Breast epithelium (tissue), 4 donors: ENCODE results near the gene KLRD1. TPM values are rescaled to one million over a fixed set of nuclear protein-coding genes. Genes with fewer than 3 reads are reported as not detected.
"Not testable (repeated sequence)": the region's sequence is repeated elsewhere in the genome, so short reads cannot be mapped to it uniquely, and the experiment has no call there.

Experiments used
- DNase-seq, 2 donors: peaks; one replicate each; pipeline ENCODE4 v3.0.0-alpha.2; 2019; ENCODE audit warnings: low spot score in 2 of 2
- H3K27ac ChIP-seq, 2 donors: fragments of 200-600 bp; sonication (generic) in 1 of 2; one replicate each; pipeline ENCODE4 v1.5.1; 2016 to 2019; ENCODE audit warnings: mild to moderate bottlenecking in 1 of 2
- H3K27me3 ChIP-seq, 2 donors: fragments of 200-600 bp; sonication (generic) in 1 of 2; one replicate each; pipeline versions ENCODE4 v1.5.1 to v1.6.0; 2017 to 2019; ENCODE audit warnings: control low read depth in 1 of 2, mild to moderate bottlenecking in 1 of 2
- H3K36me3 ChIP-seq: fragments of 200-600 bp; one replicate; pipeline ENCODE4 v1.5.1; 2019
- H3K4me1 ChIP-seq, 2 donors: fragments of 200-600 bp; sonication (generic); one replicate each; pipeline ENCODE4 v1.5.1; 2016 to 2019; ENCODE audit warnings: control low read depth in 1 of 2
- H3K4me3 ChIP-seq, 3 donors: fragments of 200-600 bp; sonication (generic); 1 replicate in 2 of 3; 2 replicates in 1 of 3; pipeline ENCODE4 v1.5.1; 2016 to 2019; ENCODE audit warnings: mild to moderate bottlenecking in 3 of 3, moderate library complexity in 2 of 3
- H3K9me3 ChIP-seq, 2 donors: fragments of 200-600 bp; sonication (generic) in 1 of 2; one replicate each; pipeline ENCODE4 v1.5.1; 2016 to 2019; ENCODE audit warnings: control low read depth in 1 of 2
- POLR2A ChIP-seq: fragments of 450-650 bp; IDR thresholded peaks from one replicate; pipeline ENCODE4 v1.6.1; 2016; ENCODE audit warnings: antibody characterized with exemption, mild to moderate bottlenecking, moderate library complexity
- POLR2AphosphoS5 ChIP-seq, 3 donors: sonication (generic); formaldehyde crosslinking; IDR thresholded peaks; one replicate each; pipeline ENCODE4 v1.6.1; 2017; ENCODE audit warnings: antibody characterized with exemption in 3 of 3
- intact Hi-C: fragments of 100-400 bp; cut with DNase I; formaldehyde crosslinking; loops from one replicate; pipeline ENCODE4 v1.15.1; 2023; ENCODE audit warnings: low total_unique reads
- total RNA-seq, 3 donors: library from RNA; depleted of rRNA; stranded (reverse); fragments of >200 nt; gene quantifications; one replicate each; pipeline ENCODE4 v1.1.0, GENCODE V29; 2016
- TF ChIP-seq, protein P1 (sequence below), 3 donors: fragments of 450-650 bp; IDR thresholded peaks; one replicate each; pipeline ENCODE4 v1.5.1; 2016 to 2017; ENCODE audit warnings: antibody characterized with exemption in 3 of 3, mild to moderate bottlenecking in 3 of 3, moderate library complexity in 3 of 3

The KLRD1 gene
- total RNA-seq, 3 donors from 2014 or later, result 0.96 to 2.5 (median 2.3) TPM

DNA sequence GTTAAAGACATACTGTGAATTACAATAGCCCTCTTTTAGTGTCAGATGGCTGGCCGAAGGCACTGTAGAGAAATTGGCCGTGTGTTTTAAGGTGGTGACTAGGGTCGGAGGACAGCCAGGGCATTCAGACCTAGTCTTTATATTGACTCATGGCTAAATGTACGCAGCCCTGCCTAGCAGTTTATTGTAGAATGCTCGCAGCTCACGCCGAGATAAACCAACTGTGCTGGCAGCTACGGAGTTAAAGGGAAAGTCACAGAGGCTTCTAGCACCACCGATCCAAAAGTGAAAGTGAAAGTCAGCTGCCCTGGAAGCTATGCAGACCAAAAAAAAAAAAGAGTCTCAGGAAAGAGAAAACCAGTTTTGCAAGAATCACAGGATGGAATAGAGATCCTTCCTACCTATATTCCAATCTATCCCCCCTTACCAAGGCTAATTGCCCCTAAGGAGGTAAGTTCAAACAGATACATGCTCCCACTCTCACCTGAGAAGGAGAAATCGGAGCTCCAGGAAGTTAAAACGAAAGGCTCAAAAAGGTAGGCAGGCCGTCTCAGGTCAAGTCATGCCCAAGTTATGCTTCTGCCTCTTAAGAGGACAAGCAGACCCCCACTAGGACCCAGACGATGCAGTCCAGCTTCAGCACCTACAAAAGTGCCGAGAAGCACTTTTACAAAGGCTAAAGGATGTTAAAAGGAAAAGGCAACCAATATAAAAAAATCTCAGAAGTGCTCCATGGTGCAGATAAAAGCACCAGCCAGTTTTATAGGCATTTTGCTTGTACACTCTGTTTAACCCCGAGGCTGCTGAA is 57.3 kb downstream of the KLRD1 start:
- TF ChIP-seq, protein P1, sequence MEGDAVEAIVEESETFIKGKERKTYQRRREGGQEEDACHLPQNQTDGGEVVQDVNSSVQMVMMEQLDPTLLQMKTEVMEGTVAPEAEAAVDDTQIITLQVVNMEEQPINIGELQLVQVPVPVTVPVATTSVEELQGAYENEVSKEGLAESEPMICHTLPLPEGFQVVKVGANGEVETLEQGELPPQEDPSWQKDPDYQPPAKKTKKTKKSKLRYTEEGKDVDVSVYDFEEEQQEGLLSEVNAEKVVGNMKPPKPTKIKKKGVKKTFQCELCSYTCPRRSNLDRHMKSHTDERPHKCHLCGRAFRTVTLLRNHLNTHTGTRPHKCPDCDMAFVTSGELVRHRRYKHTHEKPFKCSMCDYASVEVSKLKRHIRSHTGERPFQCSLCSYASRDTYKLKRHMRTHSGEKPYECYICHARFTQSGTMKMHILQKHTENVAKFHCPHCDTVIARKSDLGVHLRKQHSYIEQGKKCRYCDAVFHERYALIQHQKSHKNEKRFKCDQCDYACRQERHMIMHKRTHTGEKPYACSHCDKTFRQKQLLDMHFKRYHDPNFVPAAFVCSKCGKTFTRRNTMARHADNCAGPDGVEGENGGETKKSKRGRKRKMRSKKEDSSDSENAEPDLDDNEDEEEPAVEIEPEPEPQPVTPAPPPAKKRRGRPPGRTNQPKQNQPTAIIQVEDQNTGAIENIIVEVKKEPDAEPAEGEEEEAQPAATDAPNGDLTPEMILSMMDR (IDR thresholded peaks at IDR 0.05), result no peak
- TF ChIP-seq POLR2AphosphoS5 (IDR thresholded peaks at IDR 0.05), result peak; percentile 0 to 11 (median 3)
- peak in 1 of 2 donors; percentile 60 for DNase-seq
- intact Hi-C loops, result no loop called here
- H3K4me1 ChIP-seq, result peaks cover 0 to 6% of the 10 kb centered on the region in 2 donors
- no peaks in the 10 kb centered on the region for H3K36me3 ChIP-seq
- no peaks in the 10 kb centered on the region for H3K9me3 ChIP-seq
- peak overlapping the region; percentile 60 to 88 (median 68) for H3K4me3 ChIP-seq
- H3K27ac ChIP-seq, result peak overlapping the region; percentile 97
- H3K27me3 ChIP-seq, result no peaks in the 10 kb centered on the region

DNA sequence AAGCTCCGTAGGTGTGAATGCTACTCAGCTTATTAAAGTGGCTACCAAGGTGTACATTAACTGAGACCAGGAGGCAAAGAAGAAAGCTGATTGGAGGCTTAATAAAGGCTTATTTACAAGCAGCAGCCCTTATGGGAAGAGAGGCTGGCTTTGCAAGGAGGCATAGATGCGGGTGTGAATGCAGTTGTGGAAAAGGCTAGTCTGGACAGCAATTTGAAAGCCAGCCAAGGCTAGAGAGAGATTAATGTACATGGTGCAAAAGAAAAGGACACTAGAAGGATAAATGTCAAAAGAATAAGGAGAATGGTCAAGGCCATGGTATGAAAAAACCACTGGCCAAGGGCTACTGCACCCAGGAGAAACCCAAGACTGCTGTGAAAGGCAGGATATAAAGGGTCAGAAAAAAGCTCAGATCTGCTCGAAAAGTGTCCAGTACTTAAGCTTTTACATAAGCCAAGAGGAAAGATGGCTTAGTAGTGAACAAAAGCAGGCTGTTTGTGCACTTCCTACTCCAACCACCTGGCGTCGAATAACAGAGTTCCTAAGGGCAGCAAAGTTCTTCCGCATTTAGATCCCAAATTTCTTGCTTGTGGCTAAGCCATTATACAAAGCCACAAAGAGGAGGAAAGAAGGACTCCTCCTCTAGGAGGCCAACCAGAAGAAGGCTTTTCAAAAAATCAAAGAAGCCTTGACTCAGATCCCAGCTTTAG is 58.2 kb downstream of the KLRD1 start:
- Histone ChIP-seq H3K36me3 (no peaks in the 10 kb centered on the region), H3K27ac (peak overlapping the region; percentile 97), H3K27me3 (no peaks in the 10 kb centered on the region), H3K4me1 (peaks cover 0 to 6% of the 10 kb centered on the region in 2 donors), H3K4me3 (peak overlapping the region; percentile 60 to 88 (median 68)), H3K9me3 (no peaks in the 10 kb centered on the region)
- DNase-seq, result no peak
- TF ChIP-seq, protein P1 (IDR thresholded peaks at IDR 0.05), result no peak
- TF ChIP-seq POLR2A (no peak), POLR2AphosphoS5 (IDR thresholded peaks at IDR 0.05) (no peak)
- intact Hi-C loops, result no loop called here

DNA sequence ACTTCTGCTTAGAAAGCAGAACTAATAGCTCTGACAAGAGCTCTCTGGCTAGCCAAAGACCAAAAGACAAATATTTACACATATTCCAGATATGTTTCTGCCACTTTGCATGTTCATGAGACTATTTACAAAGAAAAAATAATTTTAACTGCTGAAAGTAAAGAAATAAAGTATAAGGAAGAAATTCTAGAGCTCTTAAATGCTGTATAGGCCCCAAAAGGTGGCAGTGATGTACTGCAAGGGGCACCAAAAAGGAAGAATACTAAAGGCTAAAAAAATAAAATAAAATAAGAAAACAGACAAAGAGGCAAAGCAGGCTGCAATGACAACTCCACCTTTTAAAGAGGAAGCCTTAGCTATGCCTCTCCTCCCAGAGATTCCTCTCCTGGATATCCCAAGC is 59.2 kb downstream of the KLRD1 start:
- DNase-seq, result no peak
- Histone ChIP-seq H3K27me3 (no peaks in the 10 kb centered on the region), H3K4me3 (no peak overlapping the region), H3K36me3 (no peaks in the 10 kb centered on the region), H3K9me3 (no peaks in the 10 kb centered on the region), H3K27ac (peak overlapping the region; percentile 97), H3K4me1 (peaks cover 0 to 6% of the 10 kb centered on the region in 2 donors)
- TF ChIP-seq POLR2AphosphoS5 (IDR thresholded peaks at IDR 0.05), result no peak
- TF ChIP-seq, protein P1 (IDR thresholded peaks at IDR 0.05), result peak in 2 of 3 donors; percentile 16 to 23
- no peak for TF ChIP-seq POLR2A
- intact Hi-C loops, result no loop called here

DNA sequence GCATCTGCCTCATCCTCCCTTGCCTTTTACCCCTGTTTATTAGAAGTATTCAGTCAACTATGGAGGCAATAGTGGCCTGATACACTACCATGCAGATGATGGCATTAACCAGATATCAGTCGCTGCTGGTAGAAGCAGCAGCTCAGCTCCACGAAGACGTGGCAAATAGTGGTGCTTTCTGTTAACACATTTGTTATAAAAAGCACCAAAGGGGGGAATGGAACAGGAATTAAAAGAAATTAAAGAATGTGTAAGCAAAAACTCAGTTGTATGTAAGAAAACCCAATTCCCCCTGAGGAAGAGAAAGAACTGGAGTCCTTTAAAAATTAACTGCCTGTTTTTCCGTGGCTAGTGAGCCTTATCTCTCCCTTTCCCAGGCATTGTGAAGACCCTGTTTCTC is 60.0 kb downstream of the KLRD1 start:
- H3K27me3 ChIP-seq, H3K36me3 ChIP-seq, intact Hi-C loops, H3K4me3 ChIP-seq, H3K9me3 ChIP-seq, H3K4me1 ChIP-seq, DNase-seq: not testable (repeated sequence)
- H3K27ac ChIP-seq, result peak overlapping the region in 1 of 2 donors; percentile 36

DNA sequence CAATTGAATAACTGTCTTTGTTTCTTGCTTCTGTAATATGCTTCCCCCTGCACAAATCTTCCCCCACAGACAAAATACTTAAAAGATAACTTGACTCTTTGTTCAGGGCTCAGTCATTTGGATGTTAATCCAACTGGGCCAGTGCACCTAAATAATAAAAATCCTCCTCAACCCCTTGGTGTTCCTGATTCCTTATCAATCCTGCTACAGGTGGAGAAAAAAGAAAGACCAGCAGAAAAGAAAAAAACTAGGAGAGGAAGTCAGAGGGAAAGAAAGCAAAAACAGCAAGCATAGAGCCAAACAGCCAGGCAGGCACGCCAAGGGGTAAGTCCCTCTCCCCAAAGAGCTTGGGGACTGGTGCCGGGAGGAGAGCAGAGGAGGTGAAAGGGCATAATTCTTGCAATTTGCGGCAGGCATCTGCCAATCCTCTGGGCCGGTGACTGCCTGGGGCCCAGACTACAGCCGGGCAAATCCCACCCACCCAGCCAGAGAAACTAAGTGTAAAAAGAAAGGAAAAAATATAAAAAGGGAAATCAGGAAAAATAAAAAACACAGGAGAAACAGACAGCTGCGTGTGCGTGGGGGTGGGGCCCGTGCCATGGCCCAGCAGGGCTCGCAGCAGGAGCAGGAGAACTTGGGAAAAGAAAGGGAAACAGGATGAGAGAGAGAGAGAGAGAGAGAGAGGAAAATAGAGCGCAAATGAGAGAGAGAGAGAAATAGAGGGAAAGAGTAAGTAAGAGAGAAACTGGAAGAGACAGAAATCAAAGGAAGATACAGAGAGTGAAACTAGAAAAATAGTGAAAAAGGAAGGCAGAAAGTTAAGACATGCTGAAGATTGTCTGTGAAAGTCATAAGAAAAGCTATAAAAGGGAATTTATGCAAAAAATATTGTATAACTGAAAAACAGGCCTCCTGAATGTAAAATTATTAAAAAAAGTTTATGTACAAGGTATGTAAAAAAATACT is 60.8 kb downstream of the KLRD1 start:
- Histone ChIP-seq H3K27ac (peak overlapping the region in 1 of 2 donors; percentile 69), H3K36me3 (no peaks in the 10 kb centered on the region), H3K4me3 (peak overlapping the region in 1 of 3 donors; percentile 15), H3K9me3 (no peaks in the 10 kb centered on the region), H3K4me1 (peaks cover 0 to 6% of the 10 kb centered on the region in 2 donors), H3K27me3 (no peaks in the 10 kb centered on the region)
- DNase-seq, result no peak
- no peak for TF ChIP-seq POLR2A
- TF ChIP-seq, protein P1 (IDR thresholded peaks at IDR 0.05), result no peak
- TF ChIP-seq POLR2AphosphoS5 (IDR thresholded peaks at IDR 0.05), result no peak
- intact Hi-C loops, result no loop called here
